ENCODE data around the gene ALPI.
"Not testable (repeated sequence)": the region's sequence is repeated elsewhere in the genome, so short reads cannot be mapped to it uniquely, and the experiment has no call there.

The ALPI gene

GRCh38 chr2:232443669-232444408, 12.1 kb upstream of the ALPI start:
- not testable (repeated sequence) for DNase-seq

GRCh38 chr2:232444409-232445148, 11.4 kb upstream of the ALPI start:
- peak; percentile 52 for DNase-seq

- not testable (repeated sequence) for DNase-seq
Measured at GRCh38 chr2:232445149-232445885, 10.6 kb upstream of the ALPI start.

- not testable (repeated sequence) for DNase-seq
Measured at GRCh38 chr2:232446266-232446777, 9.6 kb upstream of the ALPI start.

- no peak for DNase-seq
Measured at GRCh38 chr2:232447091-232447620, 8.8 kb upstream of the ALPI start.

- DNase-seq, result no peak
Measured at GRCh38 chr2:232447638-232448303, 8.2 kb upstream of the ALPI start.

GRCh38 chr2:232448304-232448690, 7.7 kb upstream of the ALPI start:
- no peak for DNase-seq

- no peak for DNase-seq
Measured at GRCh38 chr2:232449964-232450363, 6.0 kb upstream of the ALPI start.

- DNase-seq, result not testable (repeated sequence)
Measured at GRCh38 chr2:232451645-232452044, 4.3 kb upstream of the ALPI start.

GRCh38 chr2:232454630-232455029, 1.3 kb upstream of the ALPI start:
- no peak for DNase-seq

- no peak for DNase-seq
Measured at GRCh38 chr2:232456296-232457120, 555 bp downstream of the ALPI start.

GRCh38 chr2:232457121-232458011, 1.4 kb downstream of the ALPI start:
- no peak for DNase-seq

GRCh38 chr2:232458051-232458660, 2.2 kb downstream of the ALPI start:
- DNase-seq, result no peak

GRCh38 chr2:232458661-232459418, 2.9 kb downstream of the ALPI start:
- DNase-seq, result no peak

- DNase-seq, result no peak
Measured at GRCh38 chr2:232459419-232460035, 3.6 kb downstream of the ALPI start.

- no peak for DNase-seq
Measured at GRCh38 chr2:232460171-232460570, 4.2 kb downstream of the ALPI start.

- DNase-seq, result no peak
Measured at GRCh38 chr2:232463701-232464543, 8.0 kb downstream of the ALPI start.

- DNase-seq, result no peak
Measured at GRCh38 chr2:232464544-232464885, 8.6 kb downstream of the ALPI start.

All from T-helper 9 cell (primary cell).